ENCODE measurements around the gene GLG1.

GRCh38 chr16:74487634-74488495 lies 119.0 kb downstream of the GLG1 start:
- TF ChIP-seq CTCF (IDR thresholded peaks at IDR 0.05; ENCODE audit: low read depth, low read length) (no peak), EZH2phosphoT487 (IDR thresholded peaks at IDR 0.05; ENCODE audit: low read depth) (no peak)
